ENCODE measurements around the gene SLC17A5. TPM values are rescaled to one million over a fixed set of nuclear protein-coding genes. Genes with fewer than 3 reads are reported as not detected.

The SLC17A5 gene
- total and polyA plus RNA-seq, 9 of the 15 experiments (the other 6 are each of a cell fraction or from before 2014, with no cell fraction given): 1.3 to 7.2 (median 3.4) TPM

DNA sequence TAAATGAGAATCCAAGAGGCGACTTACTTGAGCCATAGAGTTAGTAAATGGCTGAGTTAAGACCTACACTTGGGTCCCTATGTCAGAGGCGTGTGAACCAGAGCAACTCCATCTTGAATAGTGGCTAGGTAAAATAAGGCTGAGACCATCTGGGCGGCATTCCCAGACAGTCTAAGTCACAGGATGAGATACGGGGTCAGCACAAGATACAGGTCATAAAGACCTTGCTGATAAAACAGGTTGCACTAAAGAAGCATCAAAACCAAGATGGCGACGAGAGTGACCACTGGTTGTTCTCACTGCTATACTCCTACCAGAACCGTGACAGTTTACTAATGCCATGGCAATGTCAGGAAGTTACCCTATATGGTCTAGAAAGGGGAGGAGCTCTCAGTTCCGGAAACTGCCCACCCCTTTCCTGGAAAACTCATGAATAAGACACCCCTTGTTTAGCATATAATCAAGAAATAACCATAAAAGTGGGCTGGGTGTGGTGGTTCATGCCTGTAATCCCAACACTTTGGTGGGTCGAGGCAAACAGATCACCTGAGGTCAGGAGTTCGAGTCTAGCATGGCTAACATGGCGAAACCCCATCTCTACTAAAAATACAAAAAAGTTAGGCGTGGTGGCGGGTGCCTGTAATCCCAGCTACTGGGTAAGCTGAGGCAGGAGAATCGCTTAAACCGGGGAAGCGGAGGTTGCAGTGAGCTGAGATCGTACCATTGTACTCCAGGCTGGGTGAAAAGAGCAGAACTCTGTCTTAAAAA, 89.0 kb downstream of the SLC17A5 start (continued):
- TF ChIP-seq, protein P1, sequence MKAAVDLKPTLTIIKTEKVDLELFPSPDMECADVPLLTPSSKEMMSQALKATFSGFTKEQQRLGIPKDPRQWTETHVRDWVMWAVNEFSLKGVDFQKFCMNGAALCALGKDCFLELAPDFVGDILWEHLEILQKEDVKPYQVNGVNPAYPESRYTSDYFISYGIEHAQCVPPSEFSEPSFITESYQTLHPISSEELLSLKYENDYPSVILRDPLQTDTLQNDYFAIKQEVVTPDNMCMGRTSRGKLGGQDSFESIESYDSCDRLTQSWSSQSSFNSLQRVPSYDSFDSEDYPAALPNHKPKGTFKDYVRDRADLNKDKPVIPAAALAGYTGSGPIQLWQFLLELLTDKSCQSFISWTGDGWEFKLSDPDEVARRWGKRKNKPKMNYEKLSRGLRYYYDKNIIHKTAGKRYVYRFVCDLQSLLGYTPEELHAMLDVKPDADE (conservative IDR thresholded peaks at IDR 0.05; ENCODE audit: control insufficient read depth, low read depth, low read length): no peak
- peak; percentile 99 for TF ChIP-seq ZKSCAN8 (CRISPR knock-in tag; IDR thresholded peaks at IDR 0.05)
- no peak for TF ChIP-seq RFX5 (IDR thresholded peaks at IDR 0.05; ENCODE audit: low read depth, low read length)
- TF ChIP-seq SMARCA5 (IDR thresholded peaks at IDR 0.05): no peak
- TF ChIP-seq ZNF76 (CRISPR knock-in tag; IDR thresholded peaks at IDR 0.05; ENCODE audit: borderline replicate concordance): peak; percentile 99
- TF ChIP-seq, protein P2, sequence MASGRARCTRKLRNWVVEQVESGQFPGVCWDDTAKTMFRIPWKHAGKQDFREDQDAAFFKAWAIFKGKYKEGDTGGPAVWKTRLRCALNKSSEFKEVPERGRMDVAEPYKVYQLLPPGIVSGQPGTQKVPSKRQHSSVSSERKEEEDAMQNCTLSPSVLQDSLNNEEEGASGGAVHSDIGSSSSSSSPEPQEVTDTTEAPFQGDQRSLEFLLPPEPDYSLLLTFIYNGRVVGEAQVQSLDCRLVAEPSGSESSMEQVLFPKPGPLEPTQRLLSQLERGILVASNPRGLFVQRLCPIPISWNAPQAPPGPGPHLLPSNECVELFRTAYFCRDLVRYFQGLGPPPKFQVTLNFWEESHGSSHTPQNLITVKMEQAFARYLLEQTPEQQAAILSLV (tag; IDR thresholded peaks at IDR 0.05): peak; percentile 100
- peak; percentile 99 for TF ChIP-seq ZNF165 (CRISPR knock-in tag; IDR thresholded peaks at IDR 0.05; ENCODE audit: borderline replicate concordance)
- no peak for TF ChIP-seq ZNF121 (CRISPR knock-in tag; conservative IDR thresholded peaks at IDR 0.05)
- TF ChIP-seq ZNF436 (CRISPR knock-in tag; IDR thresholded peaks at IDR 0.05): no peak
- TF ChIP-seq ZZZ3 (IDR thresholded peaks at IDR 0.05): no peak
- TF ChIP-seq ETS2 (tag; IDR thresholded peaks at IDR 0.05; ENCODE audit: borderline replicate concordance, poor library complexity, severe bottlenecking): peak; percentile 98
- 0 out of 2 replicates have a peak, but pooled peaks have one; percentile 33 for TF ChIP-seq CHCHD3 (CRISPR knock-in tag; IDR thresholded peaks at IDR 0.05)
- TF ChIP-seq SLC30A9 (CRISPR knock-in tag; IDR thresholded peaks at IDR 0.05): 0 out of 2 replicates have a peak, but pooled peaks have one; percentile 28
- peak; percentile 83 for TF ChIP-seq L3MBTL2 (IDR thresholded peaks at IDR 0.05)
- TF ChIP-seq ETV1 (tag; conservative IDR thresholded peaks at IDR 0.05; ENCODE audit: low read depth): peak; percentile 97
- no peak for TF ChIP-seq RB1 (IDR thresholded peaks at IDR 0.05; ENCODE audit: low read depth)
- TF ChIP-seq ERF (CRISPR knock-in tag; IDR thresholded peaks at IDR 0.05): peak; percentile 100
- TF ChIP-seq LARP7 (IDR thresholded peaks at IDR 0.05): no peak; the same call in 1 of the 2 replicates
- TF ChIP-seq BACH1 (tag; IDR thresholded peaks at IDR 0.05): peak; percentile 99
- TF ChIP-seq, protein P3, sequence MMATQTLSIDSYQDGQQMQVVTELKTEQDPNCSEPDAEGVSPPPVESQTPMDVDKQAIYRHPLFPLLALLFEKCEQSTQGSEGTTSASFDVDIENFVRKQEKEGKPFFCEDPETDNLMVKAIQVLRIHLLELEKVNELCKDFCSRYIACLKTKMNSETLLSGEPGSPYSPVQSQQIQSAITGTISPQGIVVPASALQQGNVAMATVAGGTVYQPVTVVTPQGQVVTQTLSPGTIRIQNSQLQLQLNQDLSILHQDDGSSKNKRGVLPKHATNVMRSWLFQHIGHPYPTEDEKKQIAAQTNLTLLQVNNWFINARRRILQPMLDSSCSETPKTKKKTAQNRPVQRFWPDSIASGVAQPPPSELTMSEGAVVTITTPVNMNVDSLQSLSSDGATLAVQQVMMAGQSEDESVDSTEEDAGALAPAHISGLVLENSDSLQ (IDR thresholded peaks at IDR 0.05): peak; percentile 81
- TF ChIP-seq NFYB (IDR thresholded peaks at IDR 0.05; ENCODE audit: extremely low read depth, insufficient read length): no peak
- TF ChIP-seq, protein P4, sequence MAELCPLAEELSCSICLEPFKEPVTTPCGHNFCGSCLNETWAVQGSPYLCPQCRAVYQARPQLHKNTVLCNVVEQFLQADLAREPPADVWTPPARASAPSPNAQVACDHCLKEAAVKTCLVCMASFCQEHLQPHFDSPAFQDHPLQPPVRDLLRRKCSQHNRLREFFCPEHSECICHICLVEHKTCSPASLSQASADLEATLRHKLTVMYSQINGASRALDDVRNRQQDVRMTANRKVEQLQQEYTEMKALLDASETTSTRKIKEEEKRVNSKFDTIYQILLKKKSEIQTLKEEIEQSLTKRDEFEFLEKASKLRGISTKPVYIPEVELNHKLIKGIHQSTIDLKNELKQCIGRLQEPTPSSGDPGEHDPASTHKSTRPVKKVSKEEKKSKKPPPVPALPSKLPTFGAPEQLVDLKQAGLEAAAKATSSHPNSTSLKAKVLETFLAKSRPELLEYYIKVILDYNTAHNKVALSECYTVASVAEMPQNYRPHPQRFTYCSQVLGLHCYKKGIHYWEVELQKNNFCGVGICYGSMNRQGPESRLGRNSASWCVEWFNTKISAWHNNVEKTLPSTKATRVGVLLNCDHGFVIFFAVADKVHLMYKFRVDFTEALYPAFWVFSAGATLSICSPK (IDR thresholded peaks at IDR 0.05; ENCODE audit: borderline replicate concordance): no peak
- TF ChIP-seq EP300 (IDR thresholded peaks at IDR 0.05; ENCODE audit: low read length): no peak; the same call in 1 of the 2 replicates
- TF ChIP-seq KDM2B (CRISPR knock-in tag; IDR thresholded peaks at IDR 0.05): peak; percentile 85; the same call in 1 of the 2 replicates

Measured in K562 (cell line).